Cardiac septum (tissue), 1 donor: Measurements from ENCODE around the gene WBP4. TPM values are rescaled to one million over a fixed set of nuclear protein-coding genes. Genes with fewer than 3 reads are reported as not detected.
"Not testable (repeated sequence)": the region's sequence is repeated elsewhere in the genome, so short reads cannot be mapped to it uniquely, and the experiment has no call there.

Source experiments
- DNase-seq: peaks from one replicate; pipeline ENCODE4 v3.0.0-alpha.2; 2020; ENCODE audit warnings: low spot score
- intact Hi-C: fragments of 100-400 bp; cut with DNase I; formaldehyde crosslinking; loops from one replicate; pipeline ENCODE4 v1.14.0; 2022
- total RNA-seq: library from RNA; stranded (reverse); fragmentation: NEBNext Ultra II Directional; extraction: Animal tissue kit (Norgen Biotek cat#: 25700); gene quantifications from one replicate; pipeline ENCODE4 v1.2.1, GENCODE V29; 2021
- donor health status: DM: no; HTN: no; CAD: no.

WBP4 gene
- total RNA-seq, 1 donor from 2014 or later: 18.1 TPM

DNA sequence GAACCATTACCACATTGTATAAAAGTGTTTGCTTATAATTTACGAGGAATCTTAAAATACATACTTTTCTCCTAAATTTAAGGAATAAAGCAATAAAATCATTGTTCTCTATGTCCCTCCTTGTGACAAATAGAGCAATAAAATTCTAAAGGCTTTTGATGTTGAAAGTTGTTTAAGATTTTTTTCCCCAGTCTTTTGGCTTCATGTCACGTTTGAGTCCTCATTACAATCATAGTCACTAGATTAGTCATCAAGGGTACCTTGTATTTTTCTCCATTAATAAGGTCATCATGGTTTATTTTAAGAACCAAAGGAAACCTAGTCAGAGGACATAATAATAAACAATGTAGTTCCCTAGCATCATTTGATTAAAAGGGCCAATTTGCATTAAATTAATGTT lies 3.2 kb downstream of the WBP4 start:
- intact Hi-C loops: loop anchor here (5.0 kb wide), 2 partner anchors 68 to 82 kb away; partner anchors contain the start of gene KBTBD6

DNA sequence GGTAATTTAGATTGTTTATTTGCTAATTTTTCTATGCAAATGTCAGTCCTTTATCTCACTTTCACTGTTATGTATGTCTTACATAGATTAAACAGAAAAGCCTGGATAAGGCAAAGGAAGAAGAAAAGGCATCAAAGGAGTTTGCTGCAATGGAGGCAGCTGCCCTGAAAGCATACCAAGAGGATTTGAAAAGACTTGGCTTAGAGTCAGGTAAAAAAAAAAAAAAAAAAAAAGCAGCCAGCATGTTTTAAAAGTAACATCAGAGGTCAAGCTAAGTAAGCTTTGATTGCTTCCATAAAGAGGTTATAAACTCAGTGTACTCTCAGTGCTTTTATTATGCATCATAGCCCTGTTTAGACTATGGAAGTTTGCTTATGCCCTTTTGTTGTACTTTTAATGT lies 3.8 kb downstream of the WBP4 start:
- intact Hi-C loops: no loop called here
- no peak for DNase-seq

More for the DNA sequence above, 3.2 kb downstream of the WBP4 start:
- DNase-seq: no peak

DNA sequence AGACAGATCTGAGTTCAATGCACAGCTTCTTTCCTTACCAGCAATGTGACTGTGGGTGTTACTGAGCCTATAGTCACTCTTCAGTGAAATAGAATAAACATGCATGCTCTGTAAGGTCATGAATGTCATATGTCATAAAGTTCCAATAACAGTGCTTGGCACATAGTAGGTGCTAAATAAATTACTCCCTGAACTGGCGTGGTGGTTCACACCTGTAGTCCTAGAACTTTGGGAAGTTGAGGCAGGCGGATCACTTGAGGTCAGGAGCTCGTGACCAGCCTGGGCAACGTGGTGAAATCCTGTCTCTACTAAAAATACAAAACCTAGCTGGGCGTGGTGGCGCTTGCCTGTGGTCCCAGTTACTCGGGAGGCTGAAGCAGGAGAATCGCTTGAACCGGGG lies 13.2 kb downstream of the WBP4 start:
- DNase-seq: no peak
- intact Hi-C loops: loop anchor here (2.0 kb wide), 1 partner anchor 148 kb away; no protein-coding TSS in a partner anchor

DNA sequence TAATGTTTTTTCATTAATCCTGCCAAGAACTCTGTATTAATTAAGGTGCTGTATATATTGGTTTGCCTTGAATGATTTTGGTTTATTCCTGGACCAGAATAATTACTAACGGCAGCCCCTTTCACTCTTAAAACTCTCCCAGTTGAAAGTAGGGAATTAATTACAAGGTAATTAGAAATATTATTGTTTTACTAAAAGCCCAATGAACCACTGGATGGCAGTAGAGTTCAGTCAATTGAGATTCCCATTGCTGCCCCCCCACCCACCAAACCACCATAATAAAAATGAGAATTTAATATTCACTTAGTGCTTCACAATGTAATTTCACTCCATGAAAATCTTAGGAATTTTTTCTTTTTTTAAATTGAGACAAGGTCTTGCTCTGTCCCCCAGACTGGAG lies 13.7 kb downstream of the WBP4 start:
- intact Hi-C loops: loop anchor here (2.0 to 5.0 kb wide), 2 partner anchors 52 to 148 kb away; no protein-coding TSS in a partner anchor
- DNase-seq: no peak

DNA sequence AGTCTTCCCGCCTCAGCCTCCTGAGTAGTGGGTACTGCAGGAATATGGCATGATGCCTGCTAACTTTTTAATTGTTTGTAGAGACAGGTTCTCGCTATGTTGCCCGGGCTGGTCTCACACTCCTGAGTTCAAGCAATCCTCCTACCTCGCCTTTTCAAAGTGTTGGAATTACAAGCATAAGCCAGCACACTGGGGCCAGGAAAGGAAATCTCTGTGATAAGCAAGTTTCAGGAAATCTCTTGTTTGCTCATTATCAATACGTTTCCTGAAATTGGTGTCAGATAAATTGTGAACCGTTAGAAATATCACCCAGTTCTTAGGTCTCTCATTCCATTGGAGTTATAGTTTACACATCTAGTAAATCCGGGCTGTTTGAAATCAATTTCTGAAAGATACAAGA lies 14.2 kb downstream of the WBP4 start:
- DNase-seq: no peak
- intact Hi-C loops: loop anchor here (2.0 to 5.0 kb wide), 2 partner anchors 52 to 147 kb away; no protein-coding TSS in a partner anchor

DNA sequence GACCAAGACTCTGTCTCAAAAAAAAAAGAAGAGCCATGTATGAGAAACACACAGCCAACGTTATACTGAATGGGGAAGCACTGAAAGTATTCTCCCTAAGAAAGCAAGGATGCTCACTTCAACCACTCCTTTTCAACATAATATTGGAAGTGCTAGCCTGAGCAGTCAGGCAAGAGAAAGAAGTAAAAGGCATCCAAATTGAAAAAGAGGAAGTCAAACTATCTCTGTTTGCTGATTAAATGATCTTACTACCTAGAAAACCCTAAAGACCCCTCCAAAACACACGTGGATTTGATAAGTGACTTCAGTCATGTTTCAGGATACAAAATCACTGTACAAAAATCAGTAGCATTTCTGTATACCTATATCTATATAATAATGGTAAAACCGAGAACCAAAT lies 16.2 kb downstream of the WBP4 start:
- intact Hi-C loops: loop anchor here (5.0 kb wide), 1 partner anchor 50 kb away; no protein-coding TSS in a partner anchor
- no peak for DNase-seq

DNA sequence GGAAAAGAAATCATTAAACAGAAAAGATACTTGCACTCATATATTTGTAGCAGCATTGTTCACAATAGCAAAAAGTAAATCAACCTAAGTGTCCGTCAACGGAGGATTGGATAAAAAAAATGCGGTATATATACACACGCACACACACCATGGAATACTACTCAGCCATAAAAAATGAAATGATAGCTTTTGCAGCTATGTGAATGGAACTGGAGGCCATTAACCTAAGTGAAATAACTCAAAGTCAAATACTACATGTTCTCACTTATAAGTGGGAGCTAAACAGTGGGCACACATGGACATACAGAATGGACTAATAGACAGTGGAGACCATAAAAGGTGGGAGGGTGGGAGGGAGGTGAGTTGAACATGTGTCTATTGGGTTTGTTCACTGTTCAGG lies 18.4 kb downstream of the WBP4 start:
- intact Hi-C loops: loop anchor here (5.0 kb wide), 1 partner anchor 48 kb away; no protein-coding TSS in a partner anchor

DNA sequence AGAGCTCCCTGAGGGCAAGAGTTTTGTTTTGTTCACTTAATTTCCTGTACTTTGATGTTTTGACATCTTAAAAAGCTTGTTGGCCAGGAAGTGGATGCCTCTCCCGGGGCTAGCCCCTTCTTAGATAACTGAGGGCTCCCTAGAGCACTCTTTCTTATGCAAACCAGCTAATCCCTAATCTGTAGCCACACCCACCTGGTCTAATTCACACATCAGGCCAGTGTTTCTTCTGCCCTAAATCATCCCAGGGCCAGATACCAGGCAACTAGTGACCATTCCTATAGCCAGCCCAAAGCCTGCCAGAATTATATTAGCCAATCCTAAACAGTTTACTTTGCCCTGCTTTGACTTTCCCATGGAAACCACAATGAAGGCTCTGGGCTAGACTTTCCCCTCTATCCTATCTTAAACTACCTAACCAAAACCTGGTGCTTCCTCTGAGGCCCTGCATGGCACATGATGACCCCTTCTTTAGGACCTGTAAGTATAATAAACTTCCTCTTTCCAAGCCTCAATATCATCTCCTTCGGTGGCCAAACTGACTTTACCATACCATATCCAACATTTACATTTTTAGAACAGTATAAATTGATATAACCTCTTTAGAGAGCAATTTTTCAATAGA lies 24.8 kb downstream of the WBP4 start:
- intact Hi-C loops: no loop called here
- DNase-seq: no peak

More for the DNA sequence above, 18.4 kb downstream of the WBP4 start:
- no peak for DNase-seq

DNA sequence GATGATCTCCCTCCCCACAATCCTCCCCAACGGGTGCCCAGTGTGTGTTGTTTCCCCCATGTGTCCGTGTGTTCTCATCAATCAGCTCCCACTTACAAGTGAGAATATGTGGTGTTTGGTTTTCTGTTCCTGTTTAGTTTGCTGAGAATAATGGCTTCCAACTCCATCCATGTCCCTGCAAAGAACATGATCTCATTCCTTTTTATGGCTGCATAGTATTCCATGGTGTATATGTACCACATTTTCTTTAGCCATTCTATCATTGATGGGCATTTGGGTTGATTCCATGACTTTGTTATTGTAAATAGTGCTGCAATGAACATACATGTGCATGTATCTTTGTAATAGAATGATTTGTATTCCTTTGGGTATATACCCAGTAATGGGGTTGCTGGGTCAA lies 34.4 kb downstream of the WBP4 start:
- intact Hi-C loops: not testable (repeated sequence)

DNA sequence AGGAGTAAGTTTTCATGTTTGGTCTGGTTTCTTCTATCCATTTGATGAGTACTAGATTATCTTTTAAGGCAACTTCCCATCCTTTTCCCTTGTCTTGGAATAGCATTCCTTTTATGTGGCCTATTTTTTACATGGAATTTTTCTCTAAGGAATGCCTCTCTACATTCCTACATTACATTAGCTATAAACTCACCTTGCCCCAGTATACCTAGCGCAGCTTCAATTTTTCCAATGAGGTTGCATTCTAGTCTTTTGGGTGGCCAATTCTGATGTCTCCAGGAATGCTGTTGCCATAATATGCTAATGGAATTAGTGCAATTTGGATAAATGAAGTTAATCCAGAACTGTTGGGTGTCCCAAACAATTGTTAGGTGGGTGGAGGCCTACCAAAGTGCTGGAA lies 37.5 kb downstream of the WBP4 start:
- intact Hi-C loops: no loop called here
- no peak for DNase-seq

More for the DNA sequence above, 34.4 kb downstream of the WBP4 start:
- DNase-seq: not testable (repeated sequence)

DNA sequence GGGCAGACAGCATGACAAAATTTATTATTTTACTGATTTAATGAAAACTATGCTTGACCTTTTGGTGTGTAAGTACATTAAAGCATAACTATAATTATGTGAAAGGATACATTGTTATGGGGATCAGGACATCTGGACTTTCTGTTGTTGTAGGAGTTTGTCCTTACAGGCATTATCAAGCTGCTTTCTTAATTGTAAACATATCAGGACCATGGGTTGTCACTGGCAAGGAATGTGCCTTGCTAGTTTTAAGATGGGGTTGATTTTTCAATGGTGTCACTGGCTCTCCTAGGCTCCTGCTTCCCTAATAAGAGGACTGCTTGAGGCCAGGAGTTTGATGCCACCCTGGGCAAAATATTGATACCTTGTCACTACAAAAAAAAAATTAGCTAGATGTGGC lies 38.7 kb downstream of the WBP4 start:
- no peak for DNase-seq
- intact Hi-C loops: no loop called here

DNA sequence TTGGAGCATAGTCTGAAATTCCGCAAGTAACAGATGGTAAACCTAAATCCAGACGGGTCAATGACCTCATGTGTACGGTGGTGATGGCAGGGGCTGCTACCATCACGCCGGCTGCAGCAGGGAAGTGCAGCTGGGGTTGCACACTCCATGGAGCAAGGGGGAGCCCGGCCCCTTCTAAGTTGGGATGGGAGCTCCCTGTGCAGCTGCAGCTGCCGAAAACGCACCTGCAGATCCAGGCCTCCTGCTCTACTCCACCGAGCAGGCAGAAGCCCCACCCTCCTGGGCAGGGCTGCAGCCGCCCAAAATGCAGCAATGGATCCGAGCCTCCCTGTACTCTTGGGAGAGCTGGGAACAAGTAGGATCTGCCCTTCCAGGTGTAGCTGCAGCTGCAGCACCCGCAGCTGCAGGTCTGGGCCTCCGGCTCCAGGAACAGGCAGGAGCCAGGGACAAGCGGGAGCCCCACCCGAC lies 45.8 kb downstream of the WBP4 start:
- no peak for DNase-seq
- intact Hi-C loops: no loop called here

DNA sequence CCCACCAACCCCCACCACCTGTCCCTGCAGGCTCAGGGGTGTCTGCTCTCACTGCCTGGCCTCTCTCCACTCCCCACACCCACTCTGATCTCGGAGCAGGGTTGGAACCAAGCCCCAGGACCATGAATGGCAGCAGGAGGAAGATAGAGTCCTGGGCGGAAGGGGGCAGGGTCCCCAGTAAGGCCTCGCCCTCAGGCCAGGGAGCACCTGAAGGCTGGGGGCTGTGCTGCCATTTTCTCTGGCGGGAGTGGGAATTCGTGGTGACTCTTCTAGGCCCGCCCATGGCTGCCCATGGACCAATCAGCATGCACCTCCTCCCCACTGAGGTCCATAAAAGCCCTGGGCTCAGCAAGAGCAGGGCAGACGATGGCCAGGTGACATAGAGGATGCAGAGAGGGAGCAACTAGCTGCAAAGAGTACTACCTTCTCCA lies 46.3 kb downstream of the WBP4 start:
- intact Hi-C loops: no loop called here
- no peak for DNase-seq

DNA sequence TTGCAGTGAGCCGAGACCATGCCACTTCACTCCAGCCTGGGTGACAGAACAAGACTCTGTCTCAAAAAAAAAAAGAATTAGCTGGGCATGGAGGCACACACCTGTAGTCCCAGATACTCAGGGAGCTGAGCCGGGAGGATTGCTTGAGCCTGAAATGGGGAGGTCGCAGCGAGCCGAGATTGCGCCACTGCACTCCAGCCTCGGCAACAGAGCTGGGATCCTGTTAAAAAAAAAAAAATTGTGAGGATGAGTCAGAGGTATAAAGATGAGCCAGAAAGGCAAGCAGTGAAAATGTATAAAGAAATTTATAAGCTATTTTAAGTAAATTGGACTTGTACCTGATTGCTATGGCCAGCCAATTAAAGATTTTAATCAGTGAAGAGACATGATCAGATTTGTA lies 50.1 kb downstream of the WBP4 start:
- intact Hi-C loops: no loop called here

DNA sequence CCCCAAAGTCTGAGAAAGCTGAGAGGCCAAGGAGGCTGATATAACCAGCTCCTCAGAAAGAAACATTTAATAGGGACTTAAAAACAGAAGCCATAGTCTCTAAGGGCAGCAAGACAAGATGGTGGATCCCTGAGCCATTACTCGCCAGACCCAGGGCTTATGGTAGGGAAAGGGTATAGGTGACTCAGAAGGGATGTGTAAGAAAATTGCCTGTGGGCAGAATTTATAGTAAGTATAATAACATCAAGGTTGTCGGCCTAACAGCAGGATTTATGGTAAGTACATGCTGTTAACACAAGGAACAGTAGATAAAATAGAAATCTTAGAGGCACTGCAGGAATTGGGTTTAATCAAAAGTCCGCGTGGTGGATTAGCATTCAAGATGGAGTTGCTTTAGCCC lies 56.6 kb downstream of the WBP4 start:
- DNase-seq: no peak
- intact Hi-C loops: no loop called here

More for the DNA sequence above, 50.1 kb downstream of the WBP4 start:
- no peak for DNase-seq

DNA sequence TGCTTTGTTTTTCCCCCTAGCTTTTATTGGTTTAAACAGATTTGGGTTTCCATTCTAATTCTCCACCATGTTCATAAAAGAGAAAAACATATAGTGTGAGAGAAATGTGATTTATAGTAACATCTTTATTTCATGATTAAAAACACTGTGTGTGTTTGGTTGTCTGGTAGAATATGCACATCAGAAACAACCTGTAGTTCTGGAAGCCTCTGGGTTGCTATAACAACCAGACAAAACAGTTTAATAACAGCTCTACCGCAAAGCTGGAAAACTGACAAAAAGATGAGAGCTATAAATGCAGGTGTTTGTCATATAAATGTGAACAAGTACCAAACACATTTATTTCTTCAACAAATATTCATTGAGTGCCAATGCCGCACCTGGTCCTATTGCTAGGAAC lies 61.5 kb downstream of the WBP4 start:
- no peak for DNase-seq
- intact Hi-C loops: no loop called here

DNA sequence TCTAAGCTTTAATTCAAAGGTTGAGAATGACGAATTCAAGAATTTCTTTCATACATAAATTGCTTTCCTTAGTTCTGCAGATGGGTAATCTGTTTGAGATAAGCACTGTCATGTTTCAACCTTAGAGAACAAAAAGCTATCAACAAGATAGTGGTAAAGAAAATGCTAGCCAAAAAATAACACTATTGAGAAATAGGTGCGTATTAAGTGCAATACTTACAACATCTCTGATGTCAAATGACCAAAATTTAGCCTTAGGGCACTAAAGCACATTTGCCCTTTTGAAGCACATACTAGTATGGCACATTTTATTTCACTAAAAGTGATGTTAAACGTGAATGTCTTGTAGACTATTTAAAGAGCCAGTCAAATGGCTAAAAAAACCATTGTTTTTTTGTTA lies 66.4 kb downstream of the WBP4 start:
- DNase-seq: no peak
- intact Hi-C loops: loop anchor here (5.0 kb wide), 1 partner anchor 50 kb away; no protein-coding TSS in a partner anchor

DNA sequence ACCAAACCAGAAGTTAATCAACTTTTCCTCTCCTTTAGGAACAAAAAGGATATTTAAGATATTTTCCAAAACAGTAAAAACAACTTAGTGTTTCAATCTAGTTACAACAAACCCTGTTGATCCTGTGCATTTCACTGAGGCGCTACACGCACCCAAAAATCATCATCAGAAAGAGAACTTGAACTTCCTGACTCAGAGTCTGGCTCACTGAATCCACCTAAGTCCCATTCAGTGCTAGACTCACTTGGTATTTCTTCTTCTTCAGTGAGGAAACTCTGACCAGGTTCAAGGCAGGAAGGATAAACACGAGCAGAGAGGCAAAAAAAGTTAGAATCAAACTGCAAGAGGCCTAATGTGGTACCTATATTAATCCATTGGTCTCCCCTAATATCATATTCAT lies 69.0 kb downstream of the WBP4 start:
- DNase-seq: no peak
- intact Hi-C loops: loop anchor here (5.0 kb wide), 2 partner anchors 68 to 132 kb away; partner anchors contain the start of genes MTRF1 and WBP4

DNA sequence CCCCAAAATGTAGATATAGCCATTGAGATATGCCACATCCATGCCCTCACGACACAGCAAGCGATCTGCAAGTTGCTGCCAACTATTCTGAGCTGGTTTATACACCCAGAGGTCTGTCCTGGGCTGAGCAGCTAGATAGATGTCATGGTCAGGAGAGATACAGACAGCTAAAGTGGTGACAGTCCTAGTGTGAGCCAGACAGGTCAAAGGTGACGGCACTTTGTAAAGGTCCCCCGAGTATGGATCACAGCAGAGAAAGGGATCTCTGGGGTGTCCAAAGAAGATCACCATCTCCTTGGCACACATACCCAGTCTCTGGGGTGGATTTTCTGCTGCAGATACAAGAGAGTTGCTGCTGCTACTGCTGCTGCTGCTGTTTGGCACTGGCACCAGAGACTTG lies 69.9 kb downstream of the WBP4 start:
- DNase-seq: not testable (repeated sequence)
- intact Hi-C loops: loop anchor here (5.0 kb wide), 2 partner anchors 69 to 131 kb away; partner anchors contain the start of genes MTRF1 and WBP4

DNA sequence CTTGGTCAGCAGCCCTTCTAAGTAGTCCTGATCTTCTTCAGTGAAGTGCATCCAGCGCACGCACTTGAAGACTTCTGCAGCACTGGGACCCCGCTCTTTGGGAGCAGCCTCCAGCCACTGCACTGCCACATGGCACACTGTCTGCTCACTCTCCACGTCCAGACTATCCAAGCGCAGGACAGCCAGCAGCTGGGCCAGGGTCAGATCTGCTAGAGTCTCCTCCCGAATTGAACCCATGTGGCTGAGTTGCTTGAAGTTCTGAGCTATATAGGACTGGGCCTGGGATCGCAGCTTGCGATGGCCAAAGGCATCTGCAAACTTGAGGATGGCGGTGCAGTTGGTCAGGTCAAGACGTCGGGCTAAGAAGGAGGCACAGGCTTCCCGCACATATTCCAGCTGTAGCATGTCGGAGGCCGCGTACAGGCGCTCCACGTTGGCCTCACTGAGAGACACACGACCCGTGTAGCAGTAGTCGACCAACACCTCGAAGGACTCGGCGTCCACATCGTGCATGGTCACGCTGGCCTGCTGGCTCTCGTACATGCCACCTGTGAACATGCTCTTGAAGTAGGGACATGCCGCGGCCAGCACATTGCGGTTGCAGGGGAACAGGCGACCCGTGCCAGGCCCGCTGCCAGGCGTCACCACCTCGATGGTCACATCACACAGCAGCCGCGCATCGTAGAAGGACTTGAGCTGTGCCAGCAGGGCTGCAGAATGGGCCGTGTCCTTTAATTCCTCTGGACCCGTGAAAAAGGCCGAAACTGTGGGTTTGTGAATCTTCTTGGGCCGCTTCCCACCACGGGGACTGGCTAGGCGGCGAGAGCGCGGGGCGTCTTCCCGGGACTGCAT lies 70.6 kb downstream of the WBP4 start:
- not testable (repeated sequence) for DNase-seq
- intact Hi-C loops: loop anchor here (1.0 to 5.0 kb wide), 3 partner anchors 62 to 130 kb away; partner anchors contain the start of genes KBTBD7, MTRF1 and WBP4
